DND-41 (cell line): Measurements from ENCODE around the gene VPS54.

Experiments
- EZH2 ChIP-seq: IDR thresholded peaks from 3 replicates; pipeline ENCODE4 v1.6.1; 2012; ENCODE audit warnings: borderline replicate concordance, low read depth, mild to moderate bottlenecking, moderate library complexity, low read length, inconsistent platforms; ENCODE audit not compliant: severe bottlenecking
- TF ChIP-seq, protein P1 (sequence below): IDR thresholded peaks from 2 replicates; pipeline ENCODE4 v1.5.1; 2012; ENCODE audit warnings: borderline replicate concordance, low read length, moderate library complexity, mild to moderate bottlenecking; ENCODE audit not compliant: poor library complexity, severe bottlenecking; ENCODE audit errors: extremely low read depth

GRCh38 chr2:64019975-64020528 is 824 bp upstream of the VPS54 start:
- TF ChIP-seq, protein P1, sequence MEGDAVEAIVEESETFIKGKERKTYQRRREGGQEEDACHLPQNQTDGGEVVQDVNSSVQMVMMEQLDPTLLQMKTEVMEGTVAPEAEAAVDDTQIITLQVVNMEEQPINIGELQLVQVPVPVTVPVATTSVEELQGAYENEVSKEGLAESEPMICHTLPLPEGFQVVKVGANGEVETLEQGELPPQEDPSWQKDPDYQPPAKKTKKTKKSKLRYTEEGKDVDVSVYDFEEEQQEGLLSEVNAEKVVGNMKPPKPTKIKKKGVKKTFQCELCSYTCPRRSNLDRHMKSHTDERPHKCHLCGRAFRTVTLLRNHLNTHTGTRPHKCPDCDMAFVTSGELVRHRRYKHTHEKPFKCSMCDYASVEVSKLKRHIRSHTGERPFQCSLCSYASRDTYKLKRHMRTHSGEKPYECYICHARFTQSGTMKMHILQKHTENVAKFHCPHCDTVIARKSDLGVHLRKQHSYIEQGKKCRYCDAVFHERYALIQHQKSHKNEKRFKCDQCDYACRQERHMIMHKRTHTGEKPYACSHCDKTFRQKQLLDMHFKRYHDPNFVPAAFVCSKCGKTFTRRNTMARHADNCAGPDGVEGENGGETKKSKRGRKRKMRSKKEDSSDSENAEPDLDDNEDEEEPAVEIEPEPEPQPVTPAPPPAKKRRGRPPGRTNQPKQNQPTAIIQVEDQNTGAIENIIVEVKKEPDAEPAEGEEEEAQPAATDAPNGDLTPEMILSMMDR = no peak
- TF ChIP-seq EZH2 = no peak
